HepG2 (cell line): ENCODE results near the gene AK4. TPM values are rescaled to one million over a fixed set of nuclear protein-coding genes. Genes with fewer than 3 reads are reported as not detected.

Source experiments
- BHLHE40 ChIP-seq: IDR thresholded peaks from 2 replicates; pipeline ENCODE4 v1.6.1; 2011; ENCODE audit warnings: low read length, improper control_type of control experiment
- DRAP1 ChIP-seq: IDR thresholded peaks from 2 replicates; pipeline ENCODE4 v1.6.1; 2016; ENCODE audit warnings: missing genetic modification reagents, missing compliant biosample characterization
- EED ChIP-seq: sonication (generic); formaldehyde crosslinking; IDR thresholded peaks from 2 replicates; pipeline ENCODE4 v1.5.0; 2020; ENCODE audit warnings: mild to moderate bottlenecking, missing genetic modification reagents
- FOSL2 ChIP-seq: sonication (generic); formaldehyde crosslinking; IDR thresholded peaks from 2 replicates; pipeline ENCODE4 v1.4.0; 2020; ENCODE audit warnings: missing genetic modification reagents
- HDAC2 ChIP-seq: sonication (generic); formaldehyde crosslinking; IDR thresholded peaks from 2 replicates; pipeline ENCODE4 v1.4.0; 2020; ENCODE audit warnings: missing genetic modification reagents
- HNF1B ChIP-seq: sonication (generic); formaldehyde crosslinking; IDR thresholded peaks from 2 replicates; pipeline ENCODE4 v1.5.1; 2020; ENCODE audit warnings: mild to moderate bottlenecking, moderate library complexity, missing genetic modification reagents
- HNRNPL ChIP-seq: fragments of 200-400 bp; formaldehyde crosslinking; IDR thresholded peaks from 2 replicates; pipeline ENCODE4 v1.6.1; 2017; ENCODE audit warnings: mild to moderate bottlenecking, low read depth, low read length
- KDM2A ChIP-seq: sonication (generic); formaldehyde crosslinking; IDR thresholded peaks from 2 replicates; pipeline ENCODE4 v1.4.0; 2020; ENCODE audit warnings: low read depth, missing genetic modification reagents, borderline replicate concordance
- KIAA2018 ChIP-seq: sonication (generic); formaldehyde crosslinking; IDR thresholded peaks from 2 replicates; pipeline ENCODE4 v1.5.0; 2020; ENCODE audit warnings: mild to moderate bottlenecking, missing genetic modification reagents, borderline replicate concordance
- MYPOP ChIP-seq: sonication (generic); formaldehyde crosslinking; IDR thresholded peaks from 2 replicates; pipeline ENCODE4 v1.8.1; 2023; ENCODE audit warnings: mild to moderate bottlenecking, moderate library complexity, missing genetic modification reagents
- POLR2A ChIP-seq, 2 experiments: IDR thresholded peaks; 2 replicates each; pipeline ENCODE4 v1.6.1; 2011; ENCODE audit warnings: low read depth in 2 of 2, low read length in 2 of 2, mild to moderate bottlenecking in 1 of 2, moderate library complexity in 1 of 2; ENCODE audit not compliant: insufficient read depth in 1 of 2
- SIN3A ChIP-seq: IDR thresholded peaks from 2 replicates; pipeline ENCODE4 v1.6.1; 2011; ENCODE audit warnings: low read depth, mild to moderate bottlenecking, control low read depth, low read length, borderline replicate concordance
- TMF1 ChIP-seq: sonication (generic); formaldehyde crosslinking; IDR thresholded peaks from 2 replicates; pipeline ENCODE4 v1.8.1; 2022; ENCODE audit warnings: low read depth, missing genetic modification reagents
- ZNF543 ChIP-seq: sonication (generic); formaldehyde crosslinking; IDR thresholded peaks from 2 replicates; pipeline ENCODE4 v1.4.0; 2020; ENCODE audit warnings: mild to moderate bottlenecking, missing genetic modification reagents
- ZNF800 ChIP-seq: sonication (generic); formaldehyde crosslinking; IDR thresholded peaks from 2 replicates; pipeline ENCODE4 v1.4.0; 2020; ENCODE audit warnings: missing genetic modification reagents
- ZNF891 ChIP-seq: sonication (generic); formaldehyde crosslinking; IDR thresholded peaks from 2 replicates; pipeline ENCODE4 v1.5.0; 2020; ENCODE audit warnings: mild to moderate bottlenecking, missing genetic modification reagents
- polyA plus RNA-seq, 8 experiments: library from polyadenylated mRNA; depleted of rRNA in 3 of 8; stranded (reverse) in 7 of 8; unstranded in 1 of 8; fragments of >200 nt; fragmentation: Illumina TruSeq in 4 of 8; extraction: Trizol in 4 of 8; gene quantifications; 2 replicates each; pipeline versions ENCODE4 v1.2.1 to v1.2.3, GENCODE V29; 2011 to 2016; ENCODE audit warnings: low read depth in 4 of 8, missing spikeins in 1 of 8, mixed read lengths in 1 of 8; ENCODE audit not compliant: insufficient read depth in 1 of 8
- total RNA-seq, 5 experiments: library from RNA; depleted of rRNA; stranded (reverse); fragments of >200 nt; fragmentation: Illumina TruSeq; extraction: Trizol; gene quantifications; 2 replicates each; pipeline ENCODE4 v1.2.3, GENCODE V29; 2016; ENCODE audit warnings: low read depth in 1 of 5

The AK4 gene
- total and polyA plus RNA-seq, 2 of the 13 experiments (the other 11 are each of a cell fraction or from before 2014, with no cell fraction given), result 110 to 160 TPM

- TF ChIP-seq DRAP1 (CRISPR knock-in tag) (no peak), ZNF891 (CRISPR knock-in tag) (peak; percentile 88; the same call in 1 of the 2 replicates), ZNF800 (CRISPR knock-in tag) (peak; percentile 85), HNF1B (CRISPR knock-in tag) (peak; percentile 17; the same call in 1 of the 2 replicates), HDAC2 (CRISPR knock-in tag) (0 out of 2 replicates have a peak, but pooled peaks have one; percentile 18), SIN3A (no peak), FOSL2 (CRISPR knock-in tag) (peak; percentile 14; the same call in 1 of the 2 replicates), KIAA2018 (CRISPR knock-in tag) (no peak), TMF1 (CRISPR knock-in tag) (0 out of 2 replicates have a peak, but pooled peaks have one; percentile 29), ZNF543 (CRISPR knock-in tag) (0 out of 2 replicates have a peak, but pooled peaks have one; percentile 56), MYPOP (CRISPR knock-in tag) (peak; percentile 91), POLR2A (IDR thresholded peaks at IDR 0.05; ENCODE audit: insufficient read depth in 1 of 2, low read depth in 2 of 2, low read length in 2 of 2) (no peak), BHLHE40 (peak; percentile 49; the same call in 1 of the 2 replicates), EED (no peak), KDM2A (peak; percentile 88), HNRNPL (0 out of 2 replicates have a peak, but pooled peaks have one; percentile 59)
Observed at GRCh38 chr1:65265651-65266351, 117.8 kb downstream of the AK4 start (continued).
